ENCODE data around the gene HOXD9.
A peak's percentile ranks its signal among the peaks of the same experiment; 100 is the strongest.

Gene HOXD9

GRCh38 chr2:176096243-176096985 lies 26.1 kb upstream of the HOXD9 start:
- no peak for DNase-seq
- in situ Hi-C loops (cut with MboI; ENCODE audit: low pct_unique_long_range_greater_than_20kb, low sequenced_read_pairs), result loop anchor here (25.0 kb wide), 2 partner anchors 409 to 734 kb away; no protein-coding TSS in a partner anchor

GRCh38 chr2:176096986-176097819 lies 25.3 kb upstream of the HOXD9 start:
- in situ Hi-C loops (cut with MboI; ENCODE audit: low pct_unique_long_range_greater_than_20kb, low sequenced_read_pairs), result loop anchor here (25.0 kb wide), 2 partner anchors 410 to 735 kb away; no protein-coding TSS in a partner anchor
- DNase-seq, result peak; percentile 85

GRCh38 chr2:176097820-176098365 lies 24.6 kb upstream of the HOXD9 start:
- in situ Hi-C loops (cut with MboI; ENCODE audit: low pct_unique_long_range_greater_than_20kb, low sequenced_read_pairs), result loop anchor here (25.0 kb wide), 2 partner anchors 411 to 736 kb away; no protein-coding TSS in a partner anchor
- no peak for DNase-seq

GRCh38 chr2:176098366-176099158 lies 24.0 kb upstream of the HOXD9 start:
- in situ Hi-C loops (cut with MboI; ENCODE audit: low pct_unique_long_range_greater_than_20kb, low sequenced_read_pairs), result loop anchor here (25.0 kb wide), 2 partner anchors 411 to 736 kb away; no protein-coding TSS in a partner anchor
- DNase-seq, result no peak

- in situ Hi-C loops (cut with MboI; ENCODE audit: low pct_unique_long_range_greater_than_20kb, low sequenced_read_pairs), result loop anchor here (25.0 kb wide), 2 partner anchors 412 to 737 kb away; no protein-coding TSS in a partner anchor
- no peak for DNase-seq
Observed at GRCh38 chr2:176099159-176099727, 23.3 kb upstream of the HOXD9 start.

- no peak for DNase-seq
- in situ Hi-C loops (cut with MboI; ENCODE audit: low pct_unique_long_range_greater_than_20kb, low sequenced_read_pairs), result loop anchor here (25.0 kb wide), 2 partner anchors 413 to 738 kb away; no protein-coding TSS in a partner anchor
Observed at GRCh38 chr2:176099728-176100546, 22.6 kb upstream of the HOXD9 start, which contains the start of gene HOXD12. TSS of gene HOXD12 (plus strand) at chr2:176099795. CDS start at chr2:176099802, 7 bp downstream.

GRCh38 chr2:176100547-176101140 lies 21.9 kb upstream of the HOXD9 start:
- in situ Hi-C loops (cut with MboI; ENCODE audit: low pct_unique_long_range_greater_than_20kb, low sequenced_read_pairs), result no loop called here

GRCh38 chr2:176101216-176101830 lies 21.2 kb upstream of the HOXD9 start:
- in situ Hi-C loops (cut with MboI; ENCODE audit: low pct_unique_long_range_greater_than_20kb, low sequenced_read_pairs), result no loop called here
- DNase-seq, result no peak

More at GRCh38 chr2:176100547-176101140, 21.9 kb upstream of the HOXD9 start:
- DNase-seq, result no peak

GRCh38 chr2:176101842-176102241 lies 20.7 kb upstream of the HOXD9 start:
- no peak for DNase-seq
- in situ Hi-C loops (cut with MboI; ENCODE audit: low pct_unique_long_range_greater_than_20kb, low sequenced_read_pairs), result no loop called here

- in situ Hi-C loops (cut with MboI; ENCODE audit: low pct_unique_long_range_greater_than_20kb, low sequenced_read_pairs), result no loop called here
- no peak for DNase-seq
Observed at GRCh38 chr2:176102309-176102866, 20.1 kb upstream of the HOXD9 start.

- DNase-seq, result no peak
- in situ Hi-C loops (cut with MboI; ENCODE audit: low pct_unique_long_range_greater_than_20kb, low sequenced_read_pairs), result no loop called here
Observed at GRCh38 chr2:176103194-176103593, 19.3 kb upstream of the HOXD9 start.

GRCh38 chr2:176103742-176104315 lies 18.7 kb upstream of the HOXD9 start:
- in situ Hi-C loops (cut with MboI; ENCODE audit: low pct_unique_long_range_greater_than_20kb, low sequenced_read_pairs), result no loop called here
- DNase-seq, result no peak

- no peak for DNase-seq
- in situ Hi-C loops (cut with MboI; ENCODE audit: low pct_unique_long_range_greater_than_20kb, low sequenced_read_pairs), result no loop called here
Observed at GRCh38 chr2:176104316-176105077, 18.0 kb upstream of the HOXD9 start.

- in situ Hi-C loops (cut with MboI; ENCODE audit: low pct_unique_long_range_greater_than_20kb, low sequenced_read_pairs), result no loop called here
Observed at GRCh38 chr2:176105078-176105729, 17.3 kb upstream of the HOXD9 start.

More at GRCh38 chr2:176105078-176105729, 17.3 kb upstream of the HOXD9 start:
- no peak for DNase-seq

Measured in KBM-7 (cell line).